WTC11 (cell line): Measurements from ENCODE around the gene GRWD1. TPM values are rescaled to one million over a fixed set of nuclear protein-coding genes. Genes with fewer than 3 reads are reported as not detected.

Experiments used
- ATAC-seq: fragments of 200-7000 bp; cut with Tn5 transposase; 2 replicates; pipeline ENCODE4 v1.10.0; 2021; ENCODE audit warnings: mild to moderate bottlenecking, moderate library complexity
- CTCF ChIA-PET: fragments of 300-600 bp; sonication (Branson Sonifier 250); formaldehyde crosslinking; loops from one replicate; lab custom pipeline; 2021; ENCODE audit warnings: antibody characterized with exemption; lab: Charles Lee
- POLR2A ChIA-PET: fragments of 350-600 bp; sonication (Branson Sonifier 250); formaldehyde crosslinking; loops from one replicate; lab custom pipeline; 2021; ENCODE audit warnings: antibody characterized with exemption; lab: Charles Lee
- DNase-seq: peaks from one replicate; pipeline ENCODE4 v3.0.0; 2021; ENCODE audit warnings: low spot score
- H3K27ac Mint-ChIP-seq: 2 replicates; pipeline ENCODE4 v1.8.0; 2021; ENCODE audit warnings: mixed read lengths
- H3K27me3 Mint-ChIP-seq: 2 replicates; pipeline ENCODE4 v1.8.0; 2021; ENCODE audit warnings: low read depth, mild to moderate bottlenecking, moderate library complexity, mixed read lengths
- H3K36me3 Mint-ChIP-seq: 2 replicates; pipeline ENCODE4 v1.8.0; 2021; ENCODE audit warnings: mixed read lengths
- H3K4me1 Mint-ChIP-seq: 2 replicates; pipeline ENCODE4 v1.8.0; 2022; ENCODE audit warnings: mixed read lengths
- H3K4me3 Mint-ChIP-seq: 2 replicates; pipeline ENCODE4 v1.8.0; 2021; ENCODE audit warnings: mild to moderate bottlenecking, moderate library complexity, mixed read lengths
- H3K9me3 Mint-ChIP-seq: 2 replicates; pipeline ENCODE4 v1.8.0; 2021; ENCODE audit warnings: mixed read lengths
- GTF2I ChIP-seq: fragments of 250-450 bp; sonication (Bioruptor Pico); conservative IDR thresholded peaks from 2 replicates; pipeline ENCODE4 v1.4.0; 2021; ENCODE audit warnings: mild to moderate bottlenecking
- IRF2 ChIP-seq: sonication (generic); formaldehyde crosslinking; IDR thresholded peaks from 2 replicates; pipeline ENCODE4 v1.8.0; 2022; ENCODE audit warnings: low read depth, missing genetic modification reagents, borderline replicate concordance
- JAZF1 ChIP-seq: fragments of 250-450 bp; sonication (Bioruptor Pico); IDR thresholded peaks from 2 replicates; pipeline ENCODE4 v1.9.0; 2021; ENCODE audit warnings: moderate library complexity, mild to moderate bottlenecking, inconsistent platforms
- MXD4 ChIP-seq: fragments of 250-450 bp; sonication (Bioruptor Pico); IDR thresholded peaks from 2 replicates; pipeline ENCODE4 v1.8.0; 2021; ENCODE audit warnings: mild to moderate bottlenecking, moderate library complexity, borderline replicate concordance
- NFYB ChIP-seq: sonication (generic); formaldehyde crosslinking; conservative IDR thresholded peaks from 2 replicates; pipeline ENCODE4 v1.8.0; 2022; ENCODE audit warnings: low read depth, missing genetic modification reagents
- NR3C1 ChIP-seq: sonication (generic); formaldehyde crosslinking; conservative IDR thresholded peaks from 2 replicates; pipeline ENCODE4 v1.8.1; 2023; ENCODE audit warnings: low read depth, mild to moderate bottlenecking, missing genetic modification reagents
- RELA ChIP-seq: sonication (generic); formaldehyde crosslinking; IDR thresholded peaks from 2 replicates; pipeline ENCODE4 v1.8.1; 2022; ENCODE audit warnings: missing genetic modification reagents, mild to moderate bottlenecking, borderline replicate concordance
- TCF7 ChIP-seq: sonication (generic); formaldehyde crosslinking; IDR thresholded peaks from 2 replicates; pipeline ENCODE4 v1.8.0; 2022; ENCODE audit warnings: mild to moderate bottlenecking, low read depth, missing genetic modification reagents, moderate library complexity
- ZBTB21 ChIP-seq: sonication (generic); formaldehyde crosslinking; IDR thresholded peaks from 2 replicates; pipeline ENCODE4 v1.8.1; 2023; ENCODE audit warnings: mild to moderate bottlenecking, missing genetic modification reagents, borderline replicate concordance
- ZNF121 ChIP-seq: sonication (generic); formaldehyde crosslinking; IDR thresholded peaks from 2 replicates; pipeline ENCODE4 v1.8.0; 2023; ENCODE audit warnings: missing genetic modification reagents
- ZNF317 ChIP-seq: sonication (generic); formaldehyde crosslinking; IDR thresholded peaks from 2 replicates; pipeline ENCODE4 v1.8.1; 2023; ENCODE audit warnings: low read depth, mild to moderate bottlenecking, moderate library complexity, missing genetic modification reagents, borderline replicate concordance
- total RNA-seq: library from RNA; stranded (reverse); gene quantifications from 3 replicates; pipeline ENCODE4 v1.2.3, GENCODE V29; 2021
- TF ChIP-seq, protein P1 (sequence below): sonication (generic); formaldehyde crosslinking; IDR thresholded peaks from 2 replicates; pipeline ENCODE4 v1.8.0; 2022; ENCODE audit warnings: mild to moderate bottlenecking, missing genetic modification reagents
- TF ChIP-seq, protein P2 (sequence below): sonication (generic); formaldehyde crosslinking; IDR thresholded peaks from 2 replicates; pipeline ENCODE4 v1.8.1; 2023; ENCODE audit warnings: mild to moderate bottlenecking, missing genetic modification reagents
- TF ChIP-seq, protein P3 (sequence below): fragments of 250-450 bp; sonication (Bioruptor Pico); IDR thresholded peaks from 2 replicates; pipeline ENCODE4 v1.9.0; 2021; ENCODE audit warnings: moderate library complexity, mild to moderate bottlenecking, inconsistent platforms, borderline replicate concordance
- TF ChIP-seq, protein P4 (sequence below): sonication (generic); formaldehyde crosslinking; IDR thresholded peaks from 2 replicates; pipeline ENCODE4 v1.8.1; 2022; ENCODE audit warnings: missing genetic modification reagents, borderline replicate concordance
- TF ChIP-seq, protein P5 (sequence below): fragments of 250-450 bp; sonication (Bioruptor Pico); IDR thresholded peaks from 2 replicates; pipeline ENCODE4 v1.8.0; 2021; ENCODE audit warnings: mild to moderate bottlenecking
- TF ChIP-seq, protein P6 (sequence below): sonication (generic); formaldehyde crosslinking; IDR thresholded peaks from 2 replicates; pipeline ENCODE4 v1.8.0; 2023; ENCODE audit warnings: missing genetic modification reagents, mild to moderate bottlenecking, borderline replicate concordance
- TF ChIP-seq, protein P7 (sequence below): sonication (generic); formaldehyde crosslinking; conservative IDR thresholded peaks from 2 replicates; pipeline ENCODE4 v1.8.1; 2023; ENCODE audit warnings: mild to moderate bottlenecking, low read depth, missing genetic modification reagents, moderate library complexity
- TF ChIP-seq, protein P8 (sequence below): sonication (generic); formaldehyde crosslinking; IDR thresholded peaks from 2 replicates; pipeline ENCODE4 v1.8.1; 2022; ENCODE audit warnings: mild to moderate bottlenecking, moderate library complexity, missing genetic modification reagents

The GRWD1 gene
- total RNA-seq, 1 experiment from 2014 or later, result 67.2 TPM

DNA sequence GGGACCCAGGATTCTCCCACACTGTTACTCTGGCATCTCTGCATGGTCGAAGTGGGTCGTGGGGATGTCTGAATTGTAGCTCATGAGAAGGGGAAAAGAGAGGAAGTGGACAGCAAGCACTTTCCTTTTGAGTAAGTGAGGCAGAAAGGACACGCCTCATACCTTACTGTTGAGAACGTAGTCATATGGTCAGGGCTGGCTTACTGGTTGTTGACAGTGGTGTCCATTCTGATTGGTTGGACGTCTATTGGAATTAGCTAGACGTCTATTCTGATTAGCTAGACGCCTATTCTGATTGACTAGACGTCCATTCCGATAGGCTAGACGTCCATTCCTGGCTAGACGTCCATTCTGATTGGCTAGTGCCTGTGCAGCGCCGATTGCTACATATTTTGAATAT is 39.9 kb upstream of the GRWD1 start:
- ATAC-seq (no peak), DNase-seq (no peak)
- POLR2A ChIA-PET, result interaction anchor here (0.6 to 1.4 kb wide), 2 partner anchors 10 to 44 kb away, joined by 3 read pairs; no protein-coding TSS in a partner anchor
- no peaks in the 10 kb centered on the region; the same call in 1 of the 2 replicates for H3K27me3 Mint-ChIP-seq
- CTCF ChIA-PET, result interaction anchor here (1.5 to 2.9 kb wide), 3 partner anchors 10 to 203 kb away, joined by 4 to 11 read pairs (median 5); partner anchors contain the start of gene KDELR1
- no peak overlapping the region for H3K4me3 Mint-ChIP-seq
- peaks cover 42% of the 10 kb centered on the region for H3K4me1 Mint-ChIP-seq
- no peak for TF ChIP-seq ZNF121 (CRISPR knock-in tag)
- TF ChIP-seq, protein P1, sequence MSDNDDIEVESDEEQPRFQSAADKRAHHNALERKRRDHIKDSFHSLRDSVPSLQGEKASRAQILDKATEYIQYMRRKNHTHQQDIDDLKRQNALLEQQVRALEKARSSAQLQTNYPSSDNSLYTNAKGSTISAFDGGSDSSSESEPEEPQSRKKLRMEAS (CRISPR knock-in tag), result no peak
- no peak for TF ChIP-seq JAZF1 (CRISPR knock-in tag)
- TF ChIP-seq, protein P2, sequence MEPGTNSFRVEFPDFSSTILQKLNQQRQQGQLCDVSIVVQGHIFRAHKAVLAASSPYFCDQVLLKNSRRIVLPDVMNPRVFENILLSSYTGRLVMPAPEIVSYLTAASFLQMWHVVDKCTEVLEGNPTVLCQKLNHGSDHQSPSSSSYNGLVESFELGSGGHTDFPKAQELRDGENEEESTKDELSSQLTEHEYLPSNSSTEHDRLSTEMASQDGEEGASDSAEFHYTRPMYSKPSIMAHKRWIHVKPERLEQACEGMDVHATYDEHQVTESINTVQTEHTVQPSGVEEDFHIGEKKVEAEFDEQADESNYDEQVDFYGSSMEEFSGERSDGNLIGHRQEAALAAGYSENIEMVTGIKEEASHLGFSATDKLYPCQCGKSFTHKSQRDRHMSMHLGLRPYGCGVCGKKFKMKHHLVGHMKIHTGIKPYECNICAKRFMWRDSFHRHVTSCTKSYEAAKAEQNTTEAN (CRISPR knock-in tag), result no peak
- TF ChIP-seq RELA (CRISPR knock-in tag), result no peak
- TF ChIP-seq NR3C1, result no peak
- no peak for TF ChIP-seq ZBTB21 (CRISPR knock-in tag)
- no peak for TF ChIP-seq ZNF317
- no peak for TF ChIP-seq IRF2
- no peak for TF ChIP-seq TCF7 (CRISPR knock-in tag)
- TF ChIP-seq, protein P3, sequence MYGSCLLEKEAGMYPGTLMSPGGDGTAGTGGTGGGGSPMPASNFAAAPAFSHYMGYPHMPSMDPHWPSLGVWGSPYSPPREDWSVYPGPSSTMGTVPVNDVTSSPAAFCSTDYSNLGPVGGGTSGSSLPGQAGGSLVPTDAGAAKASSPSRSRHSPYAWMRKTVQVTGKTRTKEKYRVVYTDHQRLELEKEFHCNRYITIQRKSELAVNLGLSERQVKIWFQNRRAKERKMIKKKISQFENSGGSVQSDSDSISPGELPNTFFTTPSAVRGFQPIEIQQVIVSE (CRISPR knock-in tag), result no peak
- TF ChIP-seq, protein P4, sequence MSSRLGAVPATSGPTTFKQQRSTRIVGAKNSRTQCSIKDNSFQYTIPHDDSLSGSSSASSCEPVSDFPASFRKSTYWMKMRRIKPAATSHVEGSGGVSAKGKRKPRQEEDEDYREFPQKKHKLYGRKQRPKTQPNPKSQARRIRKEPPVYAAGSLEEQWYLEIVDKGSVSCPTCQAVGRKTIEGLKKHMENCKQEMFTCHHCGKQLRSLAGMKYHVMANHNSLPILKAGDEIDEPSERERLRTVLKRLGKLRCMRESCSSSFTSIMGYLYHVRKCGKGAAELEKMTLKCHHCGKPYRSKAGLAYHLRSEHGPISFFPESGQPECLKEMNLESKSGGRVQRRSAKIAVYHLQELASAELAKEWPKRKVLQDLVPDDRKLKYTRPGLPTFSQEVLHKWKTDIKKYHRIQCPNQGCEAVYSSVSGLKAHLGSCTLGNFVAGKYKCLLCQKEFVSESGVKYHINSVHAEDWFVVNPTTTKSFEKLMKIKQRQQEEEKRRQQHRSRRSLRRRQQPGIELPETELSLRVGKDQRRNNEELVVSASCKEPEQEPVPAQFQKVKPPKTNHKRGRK, result no peak
- TF ChIP-seq, protein P5, sequence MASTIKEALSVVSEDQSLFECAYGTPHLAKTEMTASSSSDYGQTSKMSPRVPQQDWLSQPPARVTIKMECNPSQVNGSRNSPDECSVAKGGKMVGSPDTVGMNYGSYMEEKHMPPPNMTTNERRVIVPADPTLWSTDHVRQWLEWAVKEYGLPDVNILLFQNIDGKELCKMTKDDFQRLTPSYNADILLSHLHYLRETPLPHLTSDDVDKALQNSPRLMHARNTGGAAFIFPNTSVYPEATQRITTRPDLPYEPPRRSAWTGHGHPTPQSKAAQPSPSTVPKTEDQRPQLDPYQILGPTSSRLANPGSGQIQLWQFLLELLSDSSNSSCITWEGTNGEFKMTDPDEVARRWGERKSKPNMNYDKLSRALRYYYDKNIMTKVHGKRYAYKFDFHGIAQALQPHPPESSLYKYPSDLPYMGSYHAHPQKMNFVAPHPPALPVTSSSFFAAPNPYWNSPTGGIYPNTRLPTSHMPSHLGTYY (CRISPR knock-in tag), result no peak
- TF ChIP-seq, all 79 proteins: peak for 0
- peaks cover 25% of the 10 kb centered on the region for H3K36me3 Mint-ChIP-seq
- peaks cover 8% of the 10 kb centered on the region for H3K9me3 Mint-ChIP-seq
- H3K27ac Mint-ChIP-seq, result no peak overlapping the region

DNA sequence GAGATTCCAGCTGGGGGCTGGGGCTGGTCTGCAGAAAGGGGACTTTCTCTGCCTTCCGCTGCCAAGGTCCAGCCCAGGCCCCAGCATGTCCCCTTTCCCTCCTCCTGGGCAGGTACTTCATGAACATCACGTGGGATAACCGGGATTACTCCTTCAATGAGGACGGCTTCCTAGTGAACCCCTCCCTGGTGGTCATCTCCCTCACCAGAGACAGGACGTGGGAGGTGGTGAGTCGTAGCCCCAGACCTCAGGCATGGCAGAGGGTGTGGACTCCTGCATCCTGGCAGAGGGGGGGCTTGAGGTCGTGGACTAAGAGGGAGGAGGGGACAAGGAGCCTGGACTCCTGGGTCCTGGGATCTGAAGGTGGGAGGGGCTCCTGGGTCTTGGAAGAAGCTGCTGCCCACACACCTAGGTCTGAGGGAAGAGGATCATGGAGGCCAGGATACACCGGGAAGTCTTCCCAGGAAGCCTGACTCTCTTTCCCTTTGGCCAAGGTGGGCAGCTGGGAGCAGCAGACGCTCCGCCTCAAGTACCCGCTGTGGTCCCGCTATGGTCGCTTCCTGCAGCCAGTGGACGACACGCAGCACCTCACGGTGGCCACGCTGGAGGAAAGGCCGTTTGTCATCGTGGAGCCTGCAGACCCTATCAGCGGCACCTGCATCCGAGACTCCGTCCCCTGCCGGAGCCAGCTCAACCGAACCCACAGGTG is 31.8 kb upstream of the GRWD1 start:
- DNase-seq, result peak; percentile 46
- CTCF ChIA-PET, result interaction anchor here (0.5 to 7.6 kb wide), 14 partner anchors 9 to 1697 kb away, joined by 3 to 70 read pairs (median 5); partner anchors contain the start of genes GRIN2D, GRWD1, KDELR1 and PRKD2
- peak; percentile 1; the same call in 1 of the 2 replicates for ATAC-seq
- Mint-ChIP-seq H3K9me3 (no peaks in the 10 kb centered on the region), H3K4me1 (peaks cover 30% of the 10 kb centered on the region), H3K36me3 (peaks cover 17% of the 10 kb centered on the region), H3K4me3 (peak overlapping the region; percentile 80), H3K27ac (peak overlapping the region; percentile 98), H3K27me3 (peaks cover 4% of the 10 kb centered on the region; the same call in 1 of the 2 replicates)
- POLR2A ChIA-PET, result interaction anchor here (0.7 to 2.5 kb wide), 8 partner anchors 8 to 76 kb away, joined by 3 to 27 read pairs (median 6); partner anchors contain the start of genes KDELR1, SYNGR4 and TMEM143
- TF ChIP-seq MXD4, result no peak
- TF ChIP-seq, protein P6, sequence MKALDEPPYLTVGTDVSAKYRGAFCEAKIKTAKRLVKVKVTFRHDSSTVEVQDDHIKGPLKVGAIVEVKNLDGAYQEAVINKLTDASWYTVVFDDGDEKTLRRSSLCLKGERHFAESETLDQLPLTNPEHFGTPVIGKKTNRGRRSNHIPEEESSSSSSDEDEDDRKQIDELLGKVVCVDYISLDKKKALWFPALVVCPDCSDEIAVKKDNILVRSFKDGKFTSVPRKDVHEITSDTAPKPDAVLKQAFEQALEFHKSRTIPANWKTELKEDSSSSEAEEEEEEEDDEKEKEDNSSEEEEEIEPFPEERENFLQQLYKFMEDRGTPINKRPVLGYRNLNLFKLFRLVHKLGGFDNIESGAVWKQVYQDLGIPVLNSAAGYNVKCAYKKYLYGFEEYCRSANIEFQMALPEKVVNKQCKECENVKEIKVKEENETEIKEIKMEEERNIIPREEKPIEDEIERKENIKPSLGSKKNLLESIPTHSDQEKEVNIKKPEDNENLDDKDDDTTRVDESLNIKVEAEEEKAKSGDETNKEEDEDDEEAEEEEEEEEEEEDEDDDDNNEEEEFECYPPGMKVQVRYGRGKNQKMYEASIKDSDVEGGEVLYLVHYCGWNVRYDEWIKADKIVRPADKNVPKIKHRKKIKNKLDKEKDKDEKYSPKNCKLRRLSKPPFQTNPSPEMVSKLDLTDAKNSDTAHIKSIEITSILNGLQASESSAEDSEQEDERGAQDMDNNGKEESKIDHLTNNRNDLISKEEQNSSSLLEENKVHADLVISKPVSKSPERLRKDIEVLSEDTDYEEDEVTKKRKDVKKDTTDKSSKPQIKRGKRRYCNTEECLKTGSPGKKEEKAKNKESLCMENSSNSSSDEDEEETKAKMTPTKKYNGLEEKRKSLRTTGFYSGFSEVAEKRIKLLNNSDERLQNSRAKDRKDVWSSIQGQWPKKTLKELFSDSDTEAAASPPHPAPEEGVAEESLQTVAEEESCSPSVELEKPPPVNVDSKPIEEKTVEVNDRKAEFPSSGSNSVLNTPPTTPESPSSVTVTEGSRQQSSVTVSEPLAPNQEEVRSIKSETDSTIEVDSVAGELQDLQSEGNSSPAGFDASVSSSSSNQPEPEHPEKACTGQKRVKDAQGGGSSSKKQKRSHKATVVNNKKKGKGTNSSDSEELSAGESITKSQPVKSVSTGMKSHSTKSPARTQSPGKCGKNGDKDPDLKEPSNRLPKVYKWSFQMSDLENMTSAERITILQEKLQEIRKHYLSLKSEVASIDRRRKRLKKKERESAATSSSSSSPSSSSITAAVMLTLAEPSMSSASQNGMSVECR, result no peak
- TF ChIP-seq NFYB (CRISPR knock-in tag), result no peak
- no peak for TF ChIP-seq GTF2I (CRISPR knock-in tag)
- TF ChIP-seq, protein P7, sequence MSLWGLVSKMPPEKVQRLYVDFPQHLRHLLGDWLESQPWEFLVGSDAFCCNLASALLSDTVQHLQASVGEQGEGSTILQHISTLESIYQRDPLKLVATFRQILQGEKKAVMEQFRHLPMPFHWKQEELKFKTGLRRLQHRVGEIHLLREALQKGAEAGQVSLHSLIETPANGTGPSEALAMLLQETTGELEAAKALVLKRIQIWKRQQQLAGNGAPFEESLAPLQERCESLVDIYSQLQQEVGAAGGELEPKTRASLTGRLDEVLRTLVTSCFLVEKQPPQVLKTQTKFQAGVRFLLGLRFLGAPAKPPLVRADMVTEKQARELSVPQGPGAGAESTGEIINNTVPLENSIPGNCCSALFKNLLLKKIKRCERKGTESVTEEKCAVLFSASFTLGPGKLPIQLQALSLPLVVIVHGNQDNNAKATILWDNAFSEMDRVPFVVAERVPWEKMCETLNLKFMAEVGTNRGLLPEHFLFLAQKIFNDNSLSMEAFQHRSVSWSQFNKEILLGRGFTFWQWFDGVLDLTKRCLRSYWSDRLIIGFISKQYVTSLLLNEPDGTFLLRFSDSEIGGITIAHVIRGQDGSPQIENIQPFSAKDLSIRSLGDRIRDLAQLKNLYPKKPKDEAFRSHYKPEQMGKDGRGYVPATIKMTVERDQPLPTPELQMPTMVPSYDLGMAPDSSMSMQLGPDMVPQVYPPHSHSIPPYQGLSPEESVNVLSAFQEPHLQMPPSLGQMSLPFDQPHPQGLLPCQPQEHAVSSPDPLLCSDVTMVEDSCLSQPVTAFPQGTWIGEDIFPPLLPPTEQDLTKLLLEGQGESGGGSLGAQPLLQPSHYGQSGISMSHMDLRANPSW (CRISPR knock-in tag), result no peak
- TF ChIP-seq ZNF317, result no peak
- TF ChIP-seq, protein P8, sequence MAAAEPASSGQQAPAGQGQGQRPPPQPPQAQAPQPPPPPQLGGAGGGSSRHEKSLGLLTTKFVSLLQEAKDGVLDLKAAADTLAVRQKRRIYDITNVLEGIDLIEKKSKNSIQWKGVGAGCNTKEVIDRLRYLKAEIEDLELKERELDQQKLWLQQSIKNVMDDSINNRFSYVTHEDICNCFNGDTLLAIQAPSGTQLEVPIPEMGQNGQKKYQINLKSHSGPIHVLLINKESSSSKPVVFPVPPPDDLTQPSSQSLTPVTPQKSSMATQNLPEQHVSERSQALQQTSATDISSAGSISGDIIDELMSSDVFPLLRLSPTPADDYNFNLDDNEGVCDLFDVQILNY (CRISPR knock-in tag), result no peak
